Measurements from ENCODE around the gene PDE4C. TPM values are rescaled to one million over a fixed set of nuclear protein-coding genes. Genes with fewer than 3 reads are reported as not detected.

PDE4C gene
- total and polyA plus RNA-seq, 10 of the 15 experiments (the other 5 are each of a cell fraction or from before 2014, with no cell fraction given), result 0.08 to 0.73 (median 0.34) TPM

GRCh38 chr19:18192673-18193387 is 33.4 kb downstream of the PDE4C start, which contains the start of gene MPV17L2:
Gene MPV17L2, plus strand, starts transcription at chr19:18193218. Its CDS starts 64 bp downstream, at chr19:18193282.
- 4% methylated on average over 74 of the region's 74 CpGs for WGBS (ENCODE audit: insufficient coverage, insufficient replicate concordance, low lambda C conversion rate, missing lambda C conversion rate)
- peak; percentile 100 for DNase-seq (ENCODE audit: low read depth, low spot score)
- peak within 1 kb of the TSS; percentile 79 for H3K4me3 ChIP-seq
- peaks cover 5 to 8% of the 10 kb centered on the region in 2 experiments; a peak in 3 of 4 replicates for H3K36me3 ChIP-seq (ENCODE audit: control insufficient read depth in 2 of 2, insufficient read depth in 2 of 2, low read length in 1 of 2)
- in situ Hi-C loops (cut with MboI), result no loop called here
- H2AFZ ChIP-seq (ENCODE audit: control insufficient read depth, low read depth, low read length), result peak within 1 kb of the TSS; percentile 73
- FAIRE-seq, result peak; percentile 99
- H3K4me2 ChIP-seq (ENCODE audit: control insufficient read depth, insufficient read depth), result peak within 1 kb of the TSS; percentile 96
- peak within 1 kb of the TSS; percentile 71 for H3K9ac ChIP-seq (ENCODE audit: control insufficient read depth, insufficient read depth, low read length)
- ChIA-PET POLR2A (interaction anchor here (0.8 to 2.5 kb wide), 12 partner anchors 9 to 130 kb away, joined by 4 to 24 read pairs (median 8); partner anchors contain the start of genes LSM4 and RAB3A), SMC1A (ENCODE audit: uncharacterized antibody, unreplicated experiment) (interaction anchor here (0.5 to 3.4 kb wide), 16 partner anchors 10 to 198 kb away, joined by 3 to 21 read pairs (median 6); partner anchors contain the start of genes IL12RB1, JUND and RAB3A), RAD21 (ENCODE audit: unreplicated experiment) (interaction anchor here (0.6 to 4.5 kb wide), 17 partner anchors 10 to 182 kb away, joined by 3 to 36 read pairs (median 7); partner anchors contain the start of genes JUND and RAB3A), CTCF (interaction anchor here (0.6 to 3.8 kb wide), 15 partner anchors 7 to 136 kb away, joined by 3 to 30 read pairs (median 8); partner anchors contain the start of genes LSM4 and RAB3A)
- peaks cover 5% of the 10 kb centered on the region for H3K79me2 ChIP-seq (ENCODE audit: control insufficient read depth, insufficient read depth, low read length)
- BruUV-seq (replicated peaks), result no TSS peak
- H4K20me1 ChIP-seq (ENCODE audit: control insufficient read depth, insufficient read depth), result no peaks in the 10 kb centered on the region
- intact Hi-C loops (cut with micrococcal nuclease; ENCODE audit: unreplicated experiment), result loop anchor here (1.0 kb wide), 1 partner anchor 20 kb away; the partner anchor contains the start of gene IFI30
- peaks cover 11% of the 10 kb centered on the region for H3K4me1 ChIP-seq (ENCODE audit: control insufficient read depth, insufficient read depth, low read length)
- H3K27ac ChIP-seq (ENCODE audit: control insufficient read depth, insufficient read depth), result peak within 1 kb of the TSS; percentile 65
- H3K9me3 ChIP-seq (replicated peaks; ENCODE audit: control insufficient read depth, insufficient read depth, low read length), result no peaks in the 10 kb centered on the region
- peak; percentile 94 for ATAC-seq
- H3K27me3 ChIP-seq (replicated peaks in 1 of 2; ENCODE audit: control insufficient read depth in 2 of 2, insufficient read depth in 2 of 2, low read length in 1 of 2), result no peaks in the 10 kb centered on the region
- TF ChIP-seq CBX5 (IDR thresholded peaks at IDR 0.05; ENCODE audit: low read depth) (no peak), SUZ12 (IDR thresholded peaks at IDR 0.05; ENCODE audit: unreplicated experiment) (no peak), ZBED1 (IDR thresholded peaks at IDR 0.05; ENCODE audit: borderline replicate concordance) (no peak), KLF5 (IDR thresholded peaks at IDR 0.05; ENCODE audit: partially characterized antibody) (peak; percentile 93), MLLT1 (IDR thresholded peaks at IDR 0.05) (no peak; the same call in 1 of the 2 replicates), ZZZ3 (IDR thresholded peaks at IDR 0.05; ENCODE audit: control insufficient read depth, insufficient read length, low read depth) (no peak), TCF3 (IDR thresholded peaks at IDR 0.05; ENCODE audit: borderline replicate concordance, insufficient read depth, low read depth, low read length) (no peak), IKZF2 (IDR thresholded peaks at IDR 0.05) (no peak), MXI1 (IDR thresholded peaks at IDR 0.05; ENCODE audit: low read depth, low read length) (peak; percentile 64)
- TF ChIP-seq, protein P1, sequence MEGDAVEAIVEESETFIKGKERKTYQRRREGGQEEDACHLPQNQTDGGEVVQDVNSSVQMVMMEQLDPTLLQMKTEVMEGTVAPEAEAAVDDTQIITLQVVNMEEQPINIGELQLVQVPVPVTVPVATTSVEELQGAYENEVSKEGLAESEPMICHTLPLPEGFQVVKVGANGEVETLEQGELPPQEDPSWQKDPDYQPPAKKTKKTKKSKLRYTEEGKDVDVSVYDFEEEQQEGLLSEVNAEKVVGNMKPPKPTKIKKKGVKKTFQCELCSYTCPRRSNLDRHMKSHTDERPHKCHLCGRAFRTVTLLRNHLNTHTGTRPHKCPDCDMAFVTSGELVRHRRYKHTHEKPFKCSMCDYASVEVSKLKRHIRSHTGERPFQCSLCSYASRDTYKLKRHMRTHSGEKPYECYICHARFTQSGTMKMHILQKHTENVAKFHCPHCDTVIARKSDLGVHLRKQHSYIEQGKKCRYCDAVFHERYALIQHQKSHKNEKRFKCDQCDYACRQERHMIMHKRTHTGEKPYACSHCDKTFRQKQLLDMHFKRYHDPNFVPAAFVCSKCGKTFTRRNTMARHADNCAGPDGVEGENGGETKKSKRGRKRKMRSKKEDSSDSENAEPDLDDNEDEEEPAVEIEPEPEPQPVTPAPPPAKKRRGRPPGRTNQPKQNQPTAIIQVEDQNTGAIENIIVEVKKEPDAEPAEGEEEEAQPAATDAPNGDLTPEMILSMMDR (IDR thresholded peaks at IDR 0.05 in 2 of 3, conservative IDR thresholded peaks at IDR 0.05 in 1 of 3; ENCODE audit: control insufficient read depth in 2 of 3, extremely low read depth in 1 of 3, insufficient read depth in 1 of 3, low read depth in 3 of 3, low read length in 3 of 3), result no peak
- TF ChIP-seq, protein P2, sequence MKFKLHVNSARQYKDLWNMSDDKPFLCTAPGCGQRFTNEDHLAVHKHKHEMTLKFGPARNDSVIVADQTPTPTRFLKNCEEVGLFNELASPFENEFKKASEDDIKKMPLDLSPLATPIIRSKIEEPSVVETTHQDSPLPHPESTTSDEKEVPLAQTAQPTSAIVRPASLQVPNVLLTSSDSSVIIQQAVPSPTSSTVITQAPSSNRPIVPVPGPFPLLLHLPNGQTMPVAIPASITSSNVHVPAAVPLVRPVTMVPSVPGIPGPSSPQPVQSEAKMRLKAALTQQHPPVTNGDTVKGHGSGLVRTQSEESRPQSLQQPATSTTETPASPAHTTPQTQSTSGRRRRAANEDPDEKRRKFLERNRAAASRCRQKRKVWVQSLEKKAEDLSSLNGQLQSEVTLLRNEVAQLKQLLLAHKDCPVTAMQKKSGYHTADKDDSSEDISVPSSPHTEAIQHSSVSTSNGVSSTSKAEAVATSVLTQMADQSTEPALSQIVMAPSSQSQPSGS (IDR thresholded peaks at IDR 0.05; ENCODE audit: low read length), result no peak
- TF ChIP-seq, protein P3, sequence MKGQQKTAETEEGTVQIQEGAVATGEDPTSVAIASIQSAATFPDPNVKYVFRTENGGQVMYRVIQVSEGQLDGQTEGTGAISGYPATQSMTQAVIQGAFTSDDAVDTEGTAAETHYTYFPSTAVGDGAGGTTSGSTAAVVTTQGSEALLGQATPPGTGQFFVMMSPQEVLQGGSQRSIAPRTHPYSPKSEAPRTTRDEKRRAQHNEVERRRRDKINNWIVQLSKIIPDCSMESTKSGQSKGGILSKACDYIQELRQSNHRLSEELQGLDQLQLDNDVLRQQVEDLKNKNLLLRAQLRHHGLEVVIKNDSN (IDR thresholded peaks at IDR 0.05; ENCODE audit: borderline replicate concordance, extremely low read length, insufficient read depth, low read depth, low read length), result no peak
- TF ChIP-seq, protein P4, sequence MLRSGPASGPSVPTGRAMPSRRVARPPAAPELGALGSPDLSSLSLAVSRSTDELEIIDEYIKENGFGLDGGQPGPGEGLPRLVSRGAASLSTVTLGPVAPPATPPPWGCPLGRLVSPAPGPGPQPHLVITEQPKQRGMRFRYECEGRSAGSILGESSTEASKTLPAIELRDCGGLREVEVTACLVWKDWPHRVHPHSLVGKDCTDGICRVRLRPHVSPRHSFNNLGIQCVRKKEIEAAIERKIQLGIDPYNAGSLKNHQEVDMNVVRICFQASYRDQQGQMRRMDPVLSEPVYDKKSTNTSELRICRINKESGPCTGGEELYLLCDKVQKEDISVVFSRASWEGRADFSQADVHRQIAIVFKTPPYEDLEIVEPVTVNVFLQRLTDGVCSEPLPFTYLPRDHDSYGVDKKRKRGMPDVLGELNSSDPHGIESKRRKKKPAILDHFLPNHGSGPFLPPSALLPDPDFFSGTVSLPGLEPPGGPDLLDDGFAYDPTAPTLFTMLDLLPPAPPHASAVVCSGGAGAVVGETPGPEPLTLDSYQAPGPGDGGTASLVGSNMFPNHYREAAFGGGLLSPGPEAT (IDR thresholded peaks at IDR 0.05; ENCODE audit: low read depth), result no peak
